RPMI7951 (cell line): Measurements from ENCODE around the gene SAXO2. TPM values are rescaled to one million over a fixed set of nuclear protein-coding genes. Genes with fewer than 3 reads are reported as not detected.
A peak's percentile ranks its signal among the peaks of the same experiment; 100 is the strongest.
"Not testable (repeated sequence)": the region's sequence is repeated elsewhere in the genome, so short reads cannot be mapped to it uniquely, and the experiment has no call there.

ENCODE experiments used
- DNase-seq: peaks from one replicate; pipeline ENCODE4 v3.0.0-alpha.2; 2012; ENCODE audit warnings: low read depth
- total RNA-seq: library from RNA; depleted of rRNA; stranded (reverse); fragments of >200 nt; shearing (Covaris generic); gene quantifications from 2 replicates; pipeline ENCODE4 v1.2.3, GENCODE V29; 2014; rRNA removed

The SAXO2 gene
- total RNA-seq: under 0.01 TPM in 1 of 2 replicates, not detected in the other

GRCh38 chr15:82262422-82263026 lies at the start of gene SAXO2, which contains the start of gene EFL1:
Gene SAXO2 (plus strand): TSS chr15:82262818. CDS start chr15:82262880, 62 bp downstream.
Gene EFL1 (minus strand): TSS chr15:82262734. CDS start chr15:82261778, 956 bp downstream.
- peak; percentile 90 for DNase-seq

GRCh38 chr15:82216092-82216491 lies 46.5 kb upstream of the SAXO2 start:
- not testable (repeated sequence) for DNase-seq

GRCh38 chr15:82221535-82221934 lies 41.1 kb upstream of the SAXO2 start:
- DNase-seq: peak; percentile 42

GRCh38 chr15:82228750-82229149 lies 33.9 kb upstream of the SAXO2 start:
- peak; percentile 3 for DNase-seq

GRCh38 chr15:82231233-82231632 lies 31.4 kb upstream of the SAXO2 start:
- DNase-seq: no peak

- DNase-seq: no peak
These were observed 30.8 kb upstream of the SAXO2 start for GRCh38 chr15:82231842-82232241.

GRCh38 chr15:82237944-82238534 lies 24.6 kb upstream of the SAXO2 start:
- DNase-seq: not testable (repeated sequence)

- no peak for DNase-seq
These were observed 22.8 kb upstream of the SAXO2 start for GRCh38 chr15:82239685-82240391.

- peak; percentile 58 for DNase-seq
These were observed 20.6 kb upstream of the SAXO2 start for GRCh38 chr15:82241836-82242499.

- not testable (repeated sequence) for DNase-seq
These were observed 19.0 kb upstream of the SAXO2 start for GRCh38 chr15:82243644-82244043.

GRCh38 chr15:82245956-82246355 lies 16.7 kb upstream of the SAXO2 start:
- DNase-seq: not testable (repeated sequence)

GRCh38 chr15:82248261-82248660 lies 14.4 kb upstream of the SAXO2 start:
- DNase-seq: peak; percentile 57

- DNase-seq: peak; percentile 85
These were observed 824 bp upstream of the SAXO2 start for GRCh38 chr15:82261566-82262421.

GRCh38 chr15:82263350-82263749 lies 732 bp downstream of the SAXO2 start:
- DNase-seq: no peak

GRCh38 chr15:82267137-82267536 lies 4.5 kb downstream of the SAXO2 start:
- DNase-seq: not testable (repeated sequence)

GRCh38 chr15:82268454-82268853 lies 5.8 kb downstream of the SAXO2 start:
- DNase-seq: not testable (repeated sequence)

- DNase-seq: no peak
These were observed 9.5 kb downstream of the SAXO2 start for GRCh38 chr15:82272154-82272553.

GRCh38 chr15:82275410-82275809 lies 12.8 kb downstream of the SAXO2 start:
- DNase-seq: no peak

- not testable (repeated sequence) for DNase-seq
These were observed 18.7 kb downstream of the SAXO2 start for GRCh38 chr15:82281276-82281675.

- DNase-seq: not testable (repeated sequence)
These were observed 19.8 kb downstream of the SAXO2 start for GRCh38 chr15:82282386-82282785.

GRCh38 chr15:82284381-82284780 lies 21.8 kb downstream of the SAXO2 start:
- not testable (repeated sequence) for DNase-seq
